Activated CD4-positive, alpha-beta T cell treated with anti-CD3 and anti-CD28 coated beads for 24 hours (primary cell): ENCODE data around the gene IGF2.
A peak's percentile ranks its signal among the peaks of the same experiment; 100 is the strongest.

ENCODE experiments used
- DNase-seq, 2 donors: peaks; one replicate each; pipeline ENCODE4 v3.0.0-alpha.2; 2020; ENCODE audit warnings: low read depth in 2 of 2

IGF2 gene

DNA sequence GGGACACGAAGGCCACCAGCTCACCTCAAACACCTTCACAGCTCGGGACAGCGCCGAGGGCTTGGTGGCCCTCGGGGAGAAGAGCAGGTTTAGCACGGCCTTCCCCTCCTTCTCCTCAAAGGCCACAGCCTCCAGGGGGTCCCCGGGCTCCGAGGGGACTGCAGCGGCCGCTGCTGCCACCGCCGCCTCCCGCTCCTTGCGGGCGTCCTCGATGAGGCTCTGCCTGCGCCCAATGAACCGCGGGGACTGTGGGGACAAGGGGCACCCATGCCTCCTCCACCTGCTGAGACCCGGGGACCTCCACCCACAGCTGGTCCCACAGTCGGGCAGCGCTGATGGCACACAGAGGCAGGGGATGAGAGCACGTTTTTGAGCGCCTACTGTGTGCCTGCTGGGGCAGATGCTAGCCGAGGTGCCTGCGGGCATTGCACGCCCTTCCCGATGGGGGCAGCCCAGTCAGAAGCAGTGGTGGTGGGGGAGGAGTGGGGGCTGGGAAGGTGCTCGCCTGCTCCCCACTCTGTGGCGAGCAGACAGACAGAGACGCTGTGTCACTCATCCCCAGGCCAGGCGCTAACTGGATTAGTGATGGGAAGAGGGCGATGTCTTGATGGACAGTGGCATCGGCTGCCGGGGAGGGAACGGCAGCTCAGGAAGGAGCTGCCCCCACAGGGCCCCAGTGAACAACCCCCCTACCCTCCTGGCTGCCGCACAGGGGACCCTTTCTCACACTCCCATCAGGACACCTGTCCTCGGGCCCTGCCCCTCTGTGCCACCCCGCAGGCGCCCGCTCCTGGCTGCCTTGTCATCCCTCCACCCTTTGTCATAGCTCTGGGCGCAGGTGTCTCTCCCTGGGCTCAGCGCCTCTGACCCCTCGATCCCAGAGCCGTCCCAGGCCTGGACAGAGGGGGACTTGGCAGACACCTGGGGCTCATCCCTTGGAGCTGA lies 30.7 kb upstream of the IGF2 start:
- no peak for DNase-seq

DNA sequence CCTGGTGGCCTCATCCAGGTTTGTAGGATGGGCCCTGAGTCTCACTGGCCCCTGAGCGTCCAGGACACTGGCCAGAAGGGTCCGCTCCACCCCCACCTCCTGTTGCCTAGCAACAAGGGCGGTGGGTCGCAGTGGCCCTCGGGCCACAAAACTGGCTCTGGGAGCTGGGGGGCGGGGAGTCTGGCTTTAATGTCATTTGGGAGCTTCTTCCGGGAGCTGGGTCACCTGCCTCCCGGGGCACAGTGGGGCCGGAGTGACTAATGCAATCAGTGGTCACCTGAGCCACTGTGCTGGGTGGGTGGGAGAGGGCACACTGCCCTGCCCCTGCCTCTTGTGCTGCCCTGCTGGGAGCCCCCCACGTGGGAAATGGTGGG lies 29.8 kb upstream of the IGF2 start:
- DNase-seq = no peak

DNA sequence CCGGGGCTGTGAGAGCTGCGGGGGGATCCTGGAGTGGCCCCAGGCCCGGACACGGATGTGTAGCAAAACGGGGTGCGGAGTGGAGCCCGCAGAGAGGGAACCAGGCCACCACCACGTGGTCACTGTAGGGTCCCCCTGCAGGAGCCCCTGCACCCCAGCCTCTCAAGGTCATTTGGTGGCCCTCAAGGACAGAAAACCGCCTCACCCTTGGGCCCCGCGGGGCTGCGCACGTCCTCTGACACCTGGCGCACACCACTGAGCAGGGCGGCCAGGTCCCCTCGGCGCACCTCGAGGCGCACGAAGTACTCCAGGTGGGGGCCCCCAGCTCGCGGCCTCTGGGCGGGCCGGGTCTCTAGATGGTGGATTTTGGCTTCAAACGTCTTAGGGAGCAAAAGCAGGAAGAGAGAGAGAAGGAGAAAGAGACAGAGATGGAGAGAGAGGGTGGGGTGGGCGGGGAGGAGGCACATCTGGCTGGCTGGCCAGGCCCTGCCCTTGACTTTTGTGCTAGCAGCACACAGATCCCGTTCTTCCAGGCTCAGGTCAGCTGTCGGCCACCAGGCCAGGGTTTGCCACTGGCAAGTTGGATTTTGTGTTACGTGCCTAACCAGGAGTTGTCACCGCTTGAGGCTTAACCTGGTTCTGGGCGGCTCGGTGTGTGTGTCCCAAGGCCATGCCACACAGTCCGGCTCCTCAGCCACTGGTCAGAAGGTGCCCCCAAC lies 29.3 kb upstream of the IGF2 start:
- no peak for DNase-seq

DNA sequence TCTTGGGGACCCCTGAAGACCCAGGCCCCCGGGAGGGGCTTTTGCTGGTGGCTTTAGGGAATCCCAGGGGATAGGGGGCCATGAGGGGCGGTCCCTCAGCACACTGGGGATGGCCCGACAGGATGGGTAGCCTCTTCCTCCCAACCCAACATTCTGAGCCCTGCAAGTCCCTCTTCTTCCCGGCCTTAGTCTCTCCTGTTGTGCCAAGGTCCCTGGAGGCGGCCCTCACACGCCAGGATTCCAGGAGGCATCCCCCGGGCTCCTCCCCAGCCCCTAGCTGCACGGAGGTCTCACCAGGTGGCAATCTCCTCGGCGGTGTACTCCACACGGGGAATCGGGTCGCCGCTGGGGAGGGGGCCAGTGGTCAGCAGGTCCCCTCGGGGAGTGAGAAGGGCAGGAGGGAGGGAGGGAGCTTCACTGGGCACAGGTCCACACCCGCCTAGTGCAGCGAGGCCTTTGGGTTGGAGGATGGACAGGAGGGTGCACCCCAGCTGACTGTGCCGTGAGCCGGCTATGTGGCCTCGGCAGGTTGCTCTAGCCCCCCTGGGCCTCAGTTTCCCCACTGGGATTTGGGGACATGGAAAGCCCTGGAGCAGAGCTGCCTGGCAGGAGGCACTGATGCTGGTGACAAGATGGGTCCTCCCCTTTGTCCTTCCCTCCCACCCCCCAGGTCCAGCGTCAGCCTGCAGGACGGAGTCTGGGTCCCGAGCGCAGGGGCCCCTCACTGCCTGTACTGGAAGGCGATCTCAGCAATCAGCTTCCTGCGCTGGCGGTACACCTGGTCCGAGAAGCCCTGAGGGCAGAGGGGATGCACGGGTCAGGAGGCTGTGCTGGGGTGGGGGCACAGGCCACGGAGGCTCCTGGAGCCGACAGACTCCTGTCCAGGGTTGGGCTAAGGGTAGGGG lies 28.2 kb upstream of the IGF2 start:
- no peak for DNase-seq

DNA sequence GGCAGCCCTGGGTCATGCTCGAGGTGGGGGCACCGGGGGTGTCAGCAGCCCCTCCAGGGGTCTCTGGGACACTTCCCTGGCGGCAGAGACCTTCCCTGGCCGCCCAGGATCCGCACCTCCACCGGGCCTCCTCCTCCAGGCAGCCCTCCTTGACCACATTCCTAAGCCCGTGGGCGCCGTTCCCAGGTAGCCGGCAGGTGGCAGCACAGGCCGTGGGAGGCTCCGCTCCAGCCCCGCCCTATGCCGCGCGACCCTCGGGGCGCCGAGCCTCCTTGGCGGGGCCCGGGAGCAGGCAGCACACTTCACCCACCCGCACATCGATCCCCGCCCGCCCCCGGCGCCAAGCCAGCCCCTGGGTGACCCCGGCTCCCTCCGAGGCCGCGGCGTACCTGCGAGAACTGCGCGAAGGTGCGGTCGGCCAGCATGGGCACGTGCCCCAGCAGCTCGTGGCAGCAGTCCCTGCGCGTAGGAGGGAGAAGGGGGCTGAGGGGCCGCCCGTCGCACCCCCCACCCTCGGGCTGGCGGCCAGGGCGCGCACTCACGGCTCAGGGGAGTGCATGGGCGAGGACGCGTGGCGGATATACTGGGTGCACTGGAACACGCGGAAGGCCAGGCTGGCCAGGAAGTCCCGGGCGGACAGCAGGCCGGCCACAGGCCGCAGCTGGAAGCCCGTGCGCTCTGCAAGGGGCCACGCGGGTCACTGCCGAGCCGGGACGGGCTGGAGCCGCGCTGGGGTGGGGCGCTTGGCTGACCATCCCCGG lies 27.1 kb upstream of the IGF2 start:
- peak; percentile 25 to 42 for DNase-seq

DNA sequence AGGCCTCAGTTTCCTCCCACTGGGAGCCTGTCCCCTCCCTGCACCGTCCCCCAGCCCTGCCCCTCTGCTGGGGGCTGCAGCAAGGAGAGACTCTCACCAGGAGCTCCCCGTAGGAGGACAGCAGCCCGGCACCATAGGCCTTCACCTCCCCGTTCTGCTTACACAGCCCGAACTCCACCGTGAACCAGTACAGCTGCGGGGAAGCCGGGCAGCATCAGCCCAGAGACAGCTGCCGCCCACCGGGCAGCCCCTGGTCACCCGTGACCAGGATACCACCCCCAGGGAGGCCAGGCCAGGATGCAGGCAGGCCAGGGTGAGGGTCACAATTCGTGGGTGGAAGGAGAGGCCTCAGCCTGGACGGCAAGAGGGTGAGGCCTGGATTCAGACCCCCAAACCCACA lies 26.4 kb upstream of the IGF2 start:
- no peak for DNase-seq

DNA sequence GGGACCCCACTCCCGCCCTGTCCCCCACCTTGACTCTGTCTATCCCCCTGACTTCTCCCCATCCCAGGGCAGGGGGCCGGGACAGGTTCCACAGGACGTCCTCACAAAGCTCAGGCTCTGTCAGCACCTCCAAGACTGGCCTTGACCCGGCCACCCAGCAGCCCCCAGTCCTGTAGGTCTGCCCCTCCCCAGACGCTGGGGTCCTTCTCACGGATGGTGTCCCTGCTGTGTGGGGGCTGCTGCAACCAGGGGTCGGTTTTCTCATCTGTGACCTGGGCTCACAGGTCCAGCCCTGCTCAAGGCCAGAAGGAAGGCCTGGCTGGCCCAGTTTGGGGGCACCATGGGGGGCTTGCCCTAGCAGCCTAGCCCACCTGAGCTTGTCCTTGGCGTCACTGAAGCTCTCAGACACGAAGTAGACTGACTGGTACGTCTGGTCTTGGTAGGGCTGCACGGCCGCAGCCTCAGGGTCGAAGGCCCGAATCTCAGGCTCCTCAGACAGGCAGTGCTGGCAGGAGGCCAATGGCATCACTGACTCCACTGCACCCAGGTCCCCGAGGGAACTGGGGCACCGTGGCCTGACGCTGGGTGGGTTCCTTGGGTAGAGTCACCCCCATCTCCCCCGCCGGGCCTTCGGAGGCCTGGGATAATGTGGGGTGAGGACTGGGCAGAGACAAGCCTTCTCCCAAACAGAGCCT lies 25.8 kb upstream of the IGF2 start:
- no peak for DNase-seq

DNA sequence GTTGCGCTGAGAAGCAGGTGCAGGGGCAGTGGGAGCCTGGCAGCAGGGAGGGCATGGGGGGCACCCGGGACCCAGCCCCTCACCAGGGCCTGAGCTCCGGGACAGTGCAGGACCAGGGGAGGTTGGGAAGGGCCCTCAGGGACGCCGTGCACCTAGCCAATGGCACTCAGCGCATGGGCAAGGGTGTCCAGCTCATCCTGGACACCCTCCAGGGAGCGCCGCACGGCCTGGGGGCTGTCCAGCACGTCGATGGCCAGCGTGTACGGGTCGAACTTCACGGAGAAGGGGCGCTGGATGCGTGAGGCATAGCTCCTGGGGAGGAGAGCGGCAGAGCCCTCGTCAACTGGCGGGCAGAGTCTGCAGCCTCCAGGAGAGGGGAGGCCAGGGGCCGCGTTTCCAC lies 24.9 kb upstream of the IGF2 start:
- DNase-seq = no peak

DNA sequence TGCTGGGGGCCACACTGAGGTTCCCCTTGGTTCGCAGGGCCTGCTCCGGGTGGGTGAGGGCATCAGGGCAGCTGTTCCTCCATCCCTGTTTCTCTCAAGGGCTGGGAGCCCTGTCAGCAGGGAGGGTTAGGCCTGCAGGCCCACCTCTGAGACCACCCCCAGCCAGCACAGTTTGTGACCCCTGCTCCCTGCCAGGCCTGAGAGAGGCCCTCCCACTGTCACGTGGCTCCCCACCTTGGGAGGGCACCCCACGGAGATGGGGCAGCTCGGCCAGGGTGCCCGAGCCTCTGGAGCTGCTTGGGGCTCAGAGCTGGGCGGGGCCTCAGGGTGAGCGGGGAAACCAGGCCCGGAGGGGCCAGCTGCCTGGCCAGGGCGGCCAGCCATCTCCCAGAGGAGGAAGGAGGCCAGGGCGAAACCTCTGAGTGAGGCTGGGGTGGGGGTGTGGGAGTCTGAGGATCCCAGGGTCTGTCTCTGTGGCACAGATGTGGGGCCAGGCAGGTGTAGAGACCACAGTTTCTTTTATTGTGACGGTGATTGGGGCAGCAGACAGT lies 24.3 kb upstream of the IGF2 start:
- DNase-seq = no peak

DNA sequence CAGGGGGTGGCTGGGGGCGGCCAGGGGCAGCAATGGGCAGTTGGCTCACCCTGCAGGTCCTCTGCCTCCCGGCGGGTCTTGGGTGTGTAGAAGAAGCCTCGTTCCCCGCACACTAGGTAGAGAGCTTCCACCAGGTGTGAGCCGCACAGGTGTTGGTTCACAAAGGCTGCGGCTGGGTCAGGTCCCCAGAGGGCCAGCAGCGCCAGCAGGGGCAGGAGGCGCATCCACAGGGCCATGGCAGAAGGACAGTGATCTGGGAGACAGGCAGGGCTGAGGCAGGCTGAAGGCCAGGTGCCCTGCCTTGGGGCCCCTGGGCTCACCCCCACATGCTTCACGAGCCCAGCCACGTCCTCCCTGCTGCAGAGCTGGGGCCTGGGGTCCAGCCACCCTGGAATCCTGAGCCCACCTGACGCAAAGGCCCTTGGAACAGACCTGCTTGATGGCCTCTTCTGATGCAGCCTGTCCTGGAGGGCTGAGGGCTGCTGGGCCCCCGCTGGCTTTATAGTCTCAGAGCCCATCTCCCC lies 21.6 kb upstream of the IGF2 start, which contains the start of gene INS:
Gene INS, minus strand, starts transcription at position 474 of the 524 bp plus-strand sequence. Its CDS starts 238 bp downstream, at position 236.
- no peak for DNase-seq

DNA sequence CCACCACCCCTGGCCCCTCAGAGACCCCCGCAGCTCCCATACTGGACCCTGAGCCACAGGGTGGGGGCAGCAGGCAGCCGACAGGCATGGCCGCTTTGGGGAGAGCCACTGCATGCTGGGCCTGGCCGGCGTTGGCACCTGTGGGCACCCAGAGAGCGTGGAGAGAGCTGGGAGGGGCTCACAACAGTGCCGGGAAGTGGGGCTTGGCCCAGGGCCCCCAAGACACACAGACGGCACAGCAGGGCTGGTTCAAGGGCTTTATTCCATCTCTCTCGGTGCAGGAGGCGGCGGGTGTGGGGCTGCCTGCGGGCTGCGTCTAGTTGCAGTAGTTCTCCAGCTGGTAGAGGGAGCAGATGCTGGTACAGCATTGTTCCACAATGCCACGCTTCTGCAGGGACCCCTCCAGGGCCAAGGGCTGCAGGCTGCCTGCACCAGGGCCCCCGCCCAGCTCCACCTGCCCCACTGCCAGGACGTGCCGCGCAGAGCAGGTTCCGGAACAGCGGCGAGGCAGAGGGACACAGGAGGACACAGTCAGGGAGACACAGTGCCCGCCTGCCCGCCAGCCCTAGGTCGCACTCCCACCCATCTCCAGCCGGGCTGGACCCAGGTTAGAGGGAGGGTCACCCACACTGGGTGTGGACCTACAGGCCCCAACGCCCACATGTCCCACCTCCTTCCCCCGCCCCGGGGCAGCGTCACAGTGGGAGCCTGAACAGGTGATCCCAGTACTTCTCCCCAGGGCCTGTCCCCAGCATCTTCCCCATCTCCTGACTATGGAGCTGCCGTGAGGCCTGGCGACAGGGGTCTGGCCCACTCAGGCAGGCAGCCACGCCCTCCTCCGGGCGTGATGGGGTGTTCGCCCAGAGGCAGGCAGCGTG lies 20.6 kb upstream of the IGF2 start:
- no peak for DNase-seq

DNA sequence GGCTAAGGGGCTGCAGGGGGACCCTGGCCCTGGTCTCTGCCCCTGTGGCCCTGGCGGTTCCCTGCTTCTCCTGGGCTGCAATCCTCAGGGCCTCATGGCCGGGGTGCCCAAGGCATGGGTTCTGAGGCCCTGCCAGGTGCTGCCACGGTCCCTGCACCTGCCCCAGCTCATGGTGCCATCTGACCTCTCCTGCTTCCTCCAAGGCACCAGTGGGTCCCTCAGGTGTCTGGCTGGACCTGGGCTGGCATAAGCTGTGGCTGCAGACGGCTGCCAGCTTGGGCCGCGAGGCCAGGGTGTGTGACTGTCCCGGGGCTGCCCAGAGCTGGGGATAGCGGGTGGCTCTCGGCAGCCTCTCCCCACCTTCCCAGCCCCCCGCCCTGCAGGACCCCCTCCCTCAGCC lies 19.8 kb upstream of the IGF2 start:
- DNase-seq = no peak

DNA sequence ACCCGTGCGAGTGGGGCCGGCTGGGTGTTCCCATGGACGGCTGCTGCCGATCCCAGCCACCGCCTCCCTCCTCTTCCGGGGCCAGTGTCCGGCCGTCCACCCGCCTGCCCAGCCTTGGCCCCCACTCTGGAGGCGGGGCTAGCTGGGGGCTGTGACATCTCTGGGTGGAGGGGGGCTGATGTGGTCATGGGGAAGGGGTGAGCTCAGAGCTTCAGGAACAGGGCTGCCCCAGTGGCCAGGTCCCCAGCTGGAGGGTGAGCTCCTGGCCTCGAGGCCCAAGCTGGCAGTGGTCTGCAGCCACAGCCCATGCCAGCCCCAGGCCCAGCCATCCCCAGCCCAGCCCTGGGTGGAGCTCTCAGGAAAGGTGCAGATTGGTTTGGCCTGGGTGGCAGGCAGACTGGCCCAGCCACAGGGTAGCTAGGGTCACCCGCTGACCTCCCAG lies 19.1 kb upstream of the IGF2 start:
- DNase-seq = no peak

DNA sequence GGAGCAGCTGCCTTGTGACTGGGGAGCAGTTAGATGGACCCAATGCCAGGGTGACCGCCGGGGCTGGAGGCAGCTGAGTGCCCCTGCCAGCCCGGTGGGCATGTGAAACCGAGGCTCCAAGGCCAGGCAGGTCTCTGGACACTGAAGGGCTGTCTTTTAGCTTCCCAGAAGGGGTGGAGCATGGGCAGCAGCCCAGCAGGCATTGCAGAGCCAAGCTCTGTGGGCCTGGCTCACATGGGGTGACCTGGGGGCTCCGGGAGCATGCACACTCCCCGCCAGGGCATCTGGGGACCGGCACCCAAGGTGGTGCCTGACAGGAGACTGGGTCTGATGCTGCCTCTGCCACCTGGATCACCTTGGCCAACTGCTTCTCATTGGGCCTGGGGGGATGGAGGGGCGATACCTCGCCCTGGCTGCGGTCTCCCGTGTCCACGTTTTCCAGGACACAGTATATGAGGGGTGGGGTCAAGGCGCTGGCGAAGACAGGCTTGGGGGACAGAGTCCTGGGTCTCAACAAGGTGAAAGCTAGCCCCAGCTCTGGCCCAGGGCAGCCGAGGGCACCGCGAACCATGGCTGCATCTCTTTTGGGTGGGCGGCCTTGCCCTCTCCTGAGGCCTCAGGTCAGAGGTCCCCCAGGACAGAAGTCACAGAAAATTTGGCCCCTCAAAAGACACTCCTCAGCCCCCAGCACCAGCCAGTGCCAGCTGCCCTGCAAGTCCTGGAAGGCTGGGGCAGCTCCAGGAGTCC lies 18.3 kb upstream of the IGF2 start:
- DNase-seq = no peak

DNA sequence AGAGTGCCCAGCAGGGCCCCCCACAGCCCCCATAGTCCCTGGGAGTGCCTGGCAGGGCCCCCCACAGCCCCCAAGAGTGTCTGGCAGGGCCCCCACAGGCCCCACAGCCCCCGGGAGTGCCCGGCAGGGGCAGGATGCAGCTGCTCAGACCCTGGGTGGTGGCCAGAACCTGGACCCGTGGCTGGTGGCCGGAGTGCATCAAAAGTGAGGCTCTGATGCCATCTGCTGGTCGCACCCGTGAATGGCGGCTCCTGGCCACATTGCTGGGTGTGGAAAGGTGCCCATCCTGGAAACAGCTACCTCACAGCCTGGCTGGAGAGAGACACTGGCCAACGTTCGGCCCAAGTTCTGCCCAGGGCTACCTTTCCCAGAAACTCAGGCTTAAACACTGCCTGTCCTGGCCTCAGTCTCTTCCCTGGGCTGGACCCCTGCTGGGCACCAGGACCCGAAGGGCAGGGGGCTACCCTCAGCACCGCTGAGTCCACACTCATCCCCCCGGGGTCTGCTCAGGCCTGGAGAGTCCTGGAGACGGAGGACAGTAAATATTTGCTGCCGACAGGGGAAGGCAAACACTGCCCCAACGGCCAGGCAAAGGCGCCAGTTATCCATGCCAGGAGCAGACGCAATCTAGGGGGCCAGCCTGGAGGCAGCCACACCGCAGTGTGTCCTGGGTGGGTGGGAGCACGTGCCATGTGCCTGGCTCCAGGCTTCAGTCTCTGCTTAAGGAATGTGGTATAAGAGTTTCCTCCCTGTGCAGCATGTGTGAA lies 17.4 kb upstream of the IGF2 start:
- DNase-seq = peak; percentile 40 to 49

DNA sequence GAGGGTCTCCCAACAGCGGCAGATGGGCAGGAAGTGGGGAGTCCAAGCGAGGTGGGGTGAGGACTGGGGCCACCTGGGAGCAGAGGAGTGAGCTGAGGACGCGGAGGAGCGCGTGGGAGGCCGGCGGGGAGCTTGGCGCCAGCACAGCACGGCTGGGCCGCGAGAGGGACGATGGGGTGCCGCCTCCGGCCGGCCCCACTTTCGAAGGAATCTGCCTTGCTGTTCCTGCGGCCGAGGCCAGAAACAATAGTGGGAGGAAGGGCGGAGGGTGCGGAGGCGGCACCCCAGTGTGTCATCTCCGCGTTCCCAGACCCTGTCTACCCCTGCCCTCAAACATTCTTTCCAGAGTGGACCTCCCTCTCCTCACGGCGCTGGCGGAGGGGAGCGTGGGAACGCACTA lies 16.3 kb upstream of the IGF2 start:
- DNase-seq = no peak

DNA sequence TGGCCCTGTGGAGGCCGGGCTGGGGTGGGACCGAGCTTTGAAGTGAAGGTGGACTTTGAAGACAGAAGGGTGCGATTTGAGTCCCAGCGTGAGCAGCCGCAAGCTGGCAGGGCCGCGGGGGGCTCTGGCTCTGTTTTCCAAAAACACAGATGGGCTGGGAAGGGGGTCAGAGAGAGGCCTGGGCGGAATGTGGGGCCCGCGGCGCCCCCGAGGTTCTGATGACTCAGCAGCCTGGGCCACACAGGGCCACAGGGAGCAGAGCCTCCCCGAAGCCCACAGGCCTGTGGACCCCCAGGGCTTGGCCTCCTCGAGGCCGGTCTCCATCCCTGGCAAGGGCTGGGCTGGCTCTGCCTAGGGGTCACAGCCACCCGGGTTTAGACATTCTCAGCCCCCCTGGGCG lies 15.7 kb upstream of the IGF2 start:
- no peak for DNase-seq

DNA sequence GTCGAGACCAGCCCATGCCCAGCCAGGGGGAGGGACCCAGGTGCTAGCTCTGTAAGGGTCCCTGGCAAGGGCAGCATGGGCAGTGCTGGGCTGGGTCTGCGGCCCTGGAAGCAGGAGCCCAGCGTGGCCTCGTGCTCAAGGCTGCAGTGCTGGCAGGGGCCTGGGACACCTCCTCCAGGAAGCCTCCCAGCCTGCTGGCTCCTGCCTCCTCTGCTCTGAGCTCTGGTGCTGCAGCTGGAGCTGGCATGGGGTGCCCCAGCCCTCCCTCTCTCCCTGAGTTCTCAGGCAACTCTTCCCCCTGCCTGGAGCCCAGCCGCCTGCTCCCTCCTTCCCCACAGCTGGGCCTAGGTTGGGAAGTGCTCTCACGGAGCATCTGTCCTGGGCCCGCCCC lies 15.0 kb upstream of the IGF2 start:
- DNase-seq = no peak
